ENCODE measurements around the gene SERPINB13.
A peak's percentile ranks its signal among the peaks of the same experiment; 100 is the strongest.

The SERPINB13 gene

DNA sequence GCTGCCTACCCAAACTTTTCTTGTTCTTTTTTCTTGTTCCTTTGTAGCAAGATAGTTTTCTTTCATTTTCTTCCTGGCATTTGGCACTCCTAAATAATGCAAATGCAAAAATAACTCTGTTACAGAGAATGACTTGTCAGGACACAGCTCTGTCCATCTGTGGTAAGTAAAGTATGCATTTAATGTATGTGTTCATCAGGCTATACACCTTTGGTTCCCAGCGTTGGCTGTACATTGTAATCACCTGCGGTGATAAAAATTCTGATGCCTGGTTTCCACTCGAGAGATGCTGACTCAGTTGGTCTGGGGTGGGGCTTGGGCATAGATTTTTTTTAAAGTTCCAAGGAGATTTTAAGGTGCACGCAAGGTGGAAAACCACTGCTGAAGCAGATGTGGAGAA is at the start of gene SERPINB13:
SERPINB13 (plus strand) TSS at position 378 of the 400 bp plus-strand sequence. CDS start 1,325 bp downstream, outside the sequence.
- no peak for DNase-seq (ENCODE audit: low read depth)

- DNase-seq (ENCODE audit: low read depth), result peak; percentile 9
Measured at GRCh38 chr18:63539904-63540510, 47.1 kb upstream of the SERPINB13 start.

DNA sequence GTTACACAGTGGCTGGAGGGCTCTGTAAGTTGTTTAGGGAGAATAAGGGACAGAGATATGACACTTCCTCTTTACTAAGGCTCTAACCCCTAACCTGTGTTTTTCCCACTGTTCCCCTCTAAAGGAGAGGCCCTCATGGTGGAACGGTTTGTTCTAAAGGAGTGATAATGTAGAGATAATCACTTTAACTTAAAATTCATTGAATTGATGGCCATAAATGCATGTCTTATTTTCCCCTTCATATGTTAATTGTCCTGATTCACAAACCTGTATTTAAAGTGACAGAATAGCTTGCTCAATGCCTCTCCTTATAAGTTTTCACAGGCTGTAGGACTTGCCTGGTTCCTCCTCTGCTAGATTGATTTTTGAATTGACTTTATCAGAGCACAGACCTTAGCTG is 45.1 kb upstream of the SERPINB13 start, which contains the start of gene SERPINB12:
SERPINB12 (plus strand) TSS at position 301 of the 400 bp plus-strand sequence. CDS start 13,791 bp downstream, outside the sequence.
- DNase-seq (ENCODE audit: low read depth), result no peak

- DNase-seq (ENCODE audit: low read depth), result no peak
Measured at GRCh38 chr18:63544017-63544416, 43.1 kb upstream of the SERPINB13 start.

DNA sequence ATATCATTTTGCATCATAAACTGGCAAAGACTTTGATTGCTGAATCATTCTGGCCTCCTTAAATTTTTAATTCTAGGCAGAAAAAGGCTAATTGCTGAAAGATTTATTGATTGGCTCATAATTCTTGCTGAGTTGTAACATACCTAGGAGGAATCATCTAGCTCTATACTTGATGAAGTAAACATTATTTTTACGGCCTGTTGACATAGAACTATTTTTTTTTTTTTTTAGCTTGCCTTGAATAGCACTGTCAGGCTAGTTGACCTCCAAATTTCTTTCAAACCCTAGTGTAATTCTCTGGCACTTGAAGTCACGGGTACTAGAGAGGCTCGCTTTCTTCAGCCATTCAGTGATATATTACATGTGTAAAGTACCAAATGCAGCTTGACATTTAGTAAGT is 42.1 kb upstream of the SERPINB13 start:
- no peak for DNase-seq (ENCODE audit: low read depth)

- DNase-seq (ENCODE audit: low read depth), result no peak
Measured at GRCh38 chr18:63550068-63550467, 37.1 kb upstream of the SERPINB13 start.

DNA sequence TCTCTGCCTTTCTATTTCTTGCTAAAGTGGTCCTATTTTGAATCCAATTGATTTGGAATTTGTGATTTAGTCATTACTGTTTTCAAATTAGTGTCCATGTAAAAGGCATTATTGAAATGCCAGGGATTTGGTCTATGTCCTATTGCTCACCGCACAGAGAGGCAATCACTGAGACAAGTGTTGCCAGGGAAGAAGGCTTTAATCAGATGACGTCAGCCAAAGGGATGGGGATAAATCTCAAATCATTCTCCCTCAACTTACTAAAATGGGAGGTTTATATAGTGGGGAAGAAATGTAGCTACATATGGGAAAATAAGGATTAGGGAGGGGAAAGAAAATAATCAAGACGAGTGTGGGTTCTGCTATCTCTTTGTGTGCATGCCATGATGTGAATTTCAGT is 35.4 kb upstream of the SERPINB13 start:
- DNase-seq (ENCODE audit: low read depth), result no peak

- no peak for DNase-seq (ENCODE audit: low read depth)
Measured at GRCh38 chr18:63552581-63552980, 34.6 kb upstream of the SERPINB13 start.

- peak; percentile 84 for DNase-seq (ENCODE audit: low read depth)
Measured at GRCh38 chr18:63553081-63553480, 34.1 kb upstream of the SERPINB13 start.

GRCh38 chr18:63559567-63560491 is 27.3 kb upstream of the SERPINB13 start:
- DNase-seq (ENCODE audit: low read depth), result no peak

DNA sequence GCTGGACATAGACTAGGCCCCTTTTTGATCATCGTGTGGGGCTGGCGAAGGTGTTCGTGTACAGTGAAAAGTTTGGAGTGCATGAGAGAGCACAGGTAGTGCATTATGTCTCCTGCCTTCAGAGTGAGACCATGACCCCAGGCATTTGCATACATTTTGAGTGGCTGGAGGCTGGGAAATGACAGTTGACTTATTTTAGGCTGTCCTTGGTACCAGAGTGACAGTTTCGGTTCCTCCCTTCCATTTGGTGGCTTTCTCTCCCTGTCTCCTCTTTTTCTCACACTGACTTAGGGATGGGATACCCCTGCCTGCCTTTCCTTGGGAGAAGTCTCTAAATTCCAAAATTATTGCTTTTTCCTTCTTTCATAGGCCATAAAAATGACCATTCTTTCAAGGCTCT is 24.9 kb upstream of the SERPINB13 start:
- no peak for DNase-seq (ENCODE audit: low read depth)

- DNase-seq (ENCODE audit: low read depth), result no peak
Measured at GRCh38 chr18:63564021-63564420, 23.1 kb upstream of the SERPINB13 start.

GRCh38 chr18:63564561-63564960 is 22.6 kb upstream of the SERPINB13 start:
- no peak for DNase-seq (ENCODE audit: low read depth)

DNA sequence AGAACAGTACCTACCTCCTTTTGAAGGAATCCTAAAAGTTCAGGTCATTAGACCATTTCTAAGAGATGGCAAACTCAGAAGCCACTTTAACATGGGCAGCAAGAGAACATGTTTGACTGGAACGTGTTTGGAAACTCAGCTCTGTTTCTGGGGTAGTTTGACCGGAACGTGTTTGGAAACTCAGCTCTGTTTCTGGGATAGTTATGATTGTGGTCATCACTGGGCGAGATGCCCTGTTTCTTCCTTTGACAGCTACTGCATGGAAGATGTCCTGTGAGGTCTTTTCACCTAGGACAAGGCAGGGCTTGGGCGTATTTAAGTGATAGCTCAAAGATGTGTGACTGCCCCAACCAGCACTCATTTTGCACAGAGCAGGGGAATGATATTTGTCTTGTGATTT is 19.9 kb upstream of the SERPINB13 start:
- no peak for DNase-seq (ENCODE audit: low read depth)

DNA sequence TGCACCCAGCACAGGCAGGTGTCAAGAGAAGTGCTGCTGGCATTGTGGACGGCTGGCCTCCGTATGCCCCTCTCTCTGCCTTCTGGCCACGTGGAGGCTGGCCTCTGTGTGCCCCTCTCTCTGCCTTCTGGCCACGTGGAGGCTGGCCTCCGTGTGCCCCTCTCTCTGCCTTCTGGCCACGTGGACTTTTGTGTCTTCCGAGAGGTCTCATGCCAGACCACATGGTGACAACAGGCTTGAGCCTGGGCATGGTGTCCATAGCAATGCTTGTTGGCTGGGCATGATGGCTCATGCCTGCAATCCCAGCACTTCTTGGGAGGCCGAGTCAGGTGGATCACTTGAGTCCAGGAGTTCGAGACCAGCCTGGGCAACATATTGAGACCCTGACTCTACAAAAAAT is 19.3 kb upstream of the SERPINB13 start:
- no peak for DNase-seq (ENCODE audit: low read depth)

DNA sequence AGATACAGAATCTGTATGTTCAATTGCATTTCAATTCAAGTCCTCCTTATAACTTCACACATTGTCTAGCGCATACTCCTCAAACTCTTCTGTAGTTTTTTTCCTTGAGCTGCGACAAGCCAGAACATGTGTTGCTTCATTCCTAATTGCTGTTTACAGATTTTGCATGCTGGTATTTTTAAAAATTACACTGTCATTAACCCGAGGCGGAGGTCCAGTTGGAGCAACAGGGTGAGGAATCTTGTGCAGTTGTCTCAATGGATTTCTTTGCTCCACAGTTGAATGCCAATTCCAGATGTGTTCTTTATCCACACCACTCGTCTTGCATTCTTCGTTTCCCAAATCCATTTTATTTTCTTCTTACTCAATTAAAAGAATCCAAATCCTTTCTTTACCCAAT is 16.4 kb upstream of the SERPINB13 start:
- DNase-seq (ENCODE audit: low read depth), result no peak

DNA sequence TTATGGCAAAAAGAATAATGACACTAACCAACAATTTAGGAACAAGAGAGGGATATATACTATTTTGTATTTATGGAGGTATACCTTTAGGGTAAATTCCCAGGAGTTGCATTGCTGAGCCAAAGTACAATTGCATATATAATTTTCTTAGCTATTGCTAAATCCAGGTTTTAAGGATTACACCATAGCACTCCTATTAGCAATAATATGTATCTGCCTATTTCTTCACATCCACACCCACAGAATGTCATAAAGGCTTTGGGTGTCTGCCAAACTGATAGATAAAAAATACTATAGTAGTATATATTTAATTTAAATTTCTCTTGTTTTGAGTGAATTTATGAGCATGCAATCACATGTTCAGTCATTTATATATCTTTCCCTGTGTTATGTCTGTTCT is 11.5 kb upstream of the SERPINB13 start:
- DNase-seq (ENCODE audit: low read depth), result no peak

- DNase-seq (ENCODE audit: low read depth), result no peak
Measured at GRCh38 chr18:63578357-63578958, 8.7 kb upstream of the SERPINB13 start.

GRCh38 chr18:63579616-63580015 is 7.5 kb upstream of the SERPINB13 start:
- DNase-seq (ENCODE audit: low read depth), result no peak

GRCh38 chr18:63585988-63586387 is 1.2 kb upstream of the SERPINB13 start:
- no peak for DNase-seq (ENCODE audit: low read depth)

DNA sequence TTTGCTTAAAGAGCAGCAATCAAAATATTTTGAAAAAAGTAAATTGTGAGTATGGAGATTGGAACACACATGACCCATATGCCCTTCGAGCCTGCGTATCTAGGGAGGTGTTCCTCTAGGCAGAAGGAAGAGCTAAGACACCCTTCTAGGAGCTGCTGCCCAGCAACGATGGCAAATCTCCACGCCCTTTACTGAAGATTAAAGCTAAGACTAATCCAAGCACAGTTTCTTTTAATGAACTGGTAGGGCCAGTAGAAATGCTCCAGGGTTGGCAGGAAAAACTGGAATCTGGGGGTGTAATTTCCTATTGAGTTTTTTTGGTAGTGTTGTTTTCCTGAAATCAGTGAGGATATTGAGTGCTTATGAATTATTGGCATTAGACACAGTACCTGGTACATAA is 712 bp upstream of the SERPINB13 start:
- DNase-seq (ENCODE audit: low read depth), result no peak

GRCh38 chr18:63588909-63589308 is 1.8 kb downstream of the SERPINB13 start:
- DNase-seq (ENCODE audit: low read depth), result no peak

DNA sequence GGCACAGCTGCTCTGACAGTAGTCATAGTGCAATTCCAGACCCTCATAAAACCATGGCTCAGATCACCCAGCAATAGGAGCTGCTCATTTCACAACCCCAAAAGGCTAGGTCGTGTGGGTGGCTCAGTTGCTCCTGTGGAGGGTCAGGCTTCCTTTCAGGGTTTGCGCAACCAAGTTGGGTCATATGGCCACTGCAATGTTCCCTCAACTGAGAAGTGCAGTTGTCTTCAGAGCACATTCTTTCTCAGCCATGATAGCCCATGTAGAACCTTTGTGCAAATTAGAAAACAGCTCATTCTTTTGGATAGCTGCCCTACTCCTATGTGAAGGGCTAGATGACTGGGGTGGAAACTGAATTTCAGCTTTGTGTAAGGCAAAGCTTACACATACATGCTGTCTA is 3.2 kb downstream of the SERPINB13 start:
- no peak for DNase-seq (ENCODE audit: low read depth)

All from stromal cell of bone marrow (primary cell).